GM12878 (cell line): Measurements from ENCODE around the gene HIVEP3. TPM values are rescaled to one million over a fixed set of nuclear protein-coding genes. Genes with fewer than 3 reads are reported as not detected.

Experiments
- ATF2 ChIP-seq: IDR thresholded peaks from 2 replicates; pipeline ENCODE4 v1.6.1; 2012; ENCODE audit warnings: low read length, inconsistent platforms
- ATF3 ChIP-seq: IDR thresholded peaks from 2 replicates; pipeline ENCODE4 v1.6.1; 2011; ENCODE audit warnings: low read depth, mild to moderate bottlenecking, low read length, moderate library complexity, borderline replicate concordance; ENCODE audit errors: extremely low read depth
- BHLHE40 ChIP-seq, 2 experiments: fragments of 450-650 bp in 1 of 2; IDR thresholded peaks; 2 replicates each; pipeline ENCODE4 v1.6.1; 2011 to 2017; ENCODE audit warnings: low read depth in 2 of 2, borderline replicate concordance in 1 of 2, improper control_type of control experiment in 1 of 2, low read length in 1 of 2, mild to moderate bottlenecking in 1 of 2
- CBX3 ChIP-seq: fragments of 200-600 bp; sonication (generic); IDR thresholded peaks from 2 replicates; pipeline ENCODE4 v1.6.1; 2016; ENCODE audit warnings: low read depth, borderline replicate concordance
- CBX5 ChIP-seq: sonication (generic); IDR thresholded peaks from 2 replicates; pipeline ENCODE4 v1.6.1; 2016; ENCODE audit warnings: low read depth, moderate library complexity, mild to moderate bottlenecking, inconsistent platforms
- CEBPB ChIP-seq, 2 experiments: fragments of 150-350 bp in 1 of 2; IDR thresholded peaks; 2 replicates each; pipeline ENCODE4 v1.6.1; 2012 to 2014; ENCODE audit warnings: low read depth in 2 of 2, low read length in 2 of 2, borderline replicate concordance in 1 of 2, inconsistent platforms in 1 of 2
- CHD2 ChIP-seq: IDR thresholded peaks from 2 replicates; pipeline ENCODE4 v1.6.1; 2011; ENCODE audit warnings: low read depth, low read length, improper control_type of control experiment, borderline replicate concordance
- DPF2 ChIP-seq: fragments of 450-650 bp; IDR thresholded peaks from 2 replicates; pipeline ENCODE4 v1.6.1; 2017; ENCODE audit warnings: mild to moderate bottlenecking
- E2F4 ChIP-seq: IDR thresholded peaks from 2 replicates; pipeline ENCODE4 v1.6.1; 2012; ENCODE audit warnings: low read depth, low read length, improper control_type of control experiment
- EGR1 ChIP-seq, 2 experiments: IDR thresholded peaks; 1 replicate in 1 of 2; 2 replicates in 1 of 2; pipeline ENCODE4 v1.6.1; 2011 to 2012; ENCODE audit warnings: low read depth in 2 of 2, low read length in 2 of 2, borderline replicate concordance in 1 of 2, mild to moderate bottlenecking in 1 of 2, moderate library complexity in 1 of 2
- EP300 ChIP-seq, 2 experiments: fragments of 150-350 bp in 1 of 2; IDR thresholded peaks; 2 replicates each; pipeline ENCODE4 v1.6.1; 2011 to 2012; ENCODE audit warnings: low read depth in 2 of 2, low read length in 2 of 2, borderline replicate concordance in 1 of 2, improper control_type of control experiment in 1 of 2, inconsistent platforms in 1 of 2; ENCODE audit not compliant: control insufficient read depth in 1 of 2
- HDAC6 ChIP-seq: fragments of 200-600 bp; sonication (generic); IDR thresholded peaks from one replicate; pipeline ENCODE4 v1.8.0; 2017; ENCODE audit warnings: antibody characterized with exemption; ENCODE audit not compliant: unreplicated experiment
- KDM1A ChIP-seq: fragments of 200-600 bp; sonication (generic); IDR thresholded peaks from 2 replicates; pipeline ENCODE4 v1.6.1; 2016; ENCODE audit warnings: borderline replicate concordance
- MEF2B ChIP-seq: fragments of 450-650 bp; IDR thresholded peaks from 2 replicates; pipeline ENCODE4 v1.6.1; 2018; ENCODE audit warnings: mild to moderate bottlenecking, moderate library complexity; ENCODE audit not compliant: partially characterized antibody, poor library complexity, severe bottlenecking
- PML ChIP-seq: IDR thresholded peaks from 2 replicates; pipeline ENCODE4 v1.6.1; 2012; ENCODE audit warnings: low read length, inconsistent platforms
- POLR2A ChIP-seq: IDR thresholded peaks from 2 replicates; pipeline ENCODE4 v1.6.1; 2011; ENCODE audit warnings: low read depth, mild to moderate bottlenecking, low read length
- TARDBP ChIP-seq: IDR thresholded peaks from 2 replicates; pipeline ENCODE4 v1.6.1; 2016; ENCODE audit warnings: borderline replicate concordance
- TCF7 ChIP-seq: IDR thresholded peaks from 2 replicates; pipeline ENCODE4 v1.6.1; 2014; ENCODE audit warnings: antibody characterized with exemption, borderline replicate concordance
- USF1 ChIP-seq: IDR thresholded peaks from 2 replicates; pipeline ENCODE4 v1.6.1; 2011; ENCODE audit warnings: borderline replicate concordance, low read depth, mild to moderate bottlenecking, moderate library complexity, mixed read lengths, low read length; ENCODE audit not compliant: insufficient read depth; ENCODE audit errors: extremely low read length
- ZBED1 ChIP-seq: IDR thresholded peaks from 2 replicates; pipeline ENCODE4 v1.6.1; 2016; ENCODE audit warnings: borderline replicate concordance
- ZBTB4 ChIP-seq: fragments of 450-650 bp; formaldehyde crosslinking; IDR thresholded peaks from 2 replicates; pipeline ENCODE4 v1.4.0; 2022; ENCODE audit warnings: mild to moderate bottlenecking, moderate library complexity
- ZNF217 ChIP-seq: fragments of 450-650 bp; IDR thresholded peaks from 2 replicates; pipeline ENCODE4 v1.6.1; 2017; ENCODE audit warnings: antibody characterized with exemption, mild to moderate bottlenecking
- ZNF274 ChIP-seq: IDR thresholded peaks from one replicate; pipeline ENCODE4 v1.8.0; 2011; ENCODE audit not compliant: insufficient read length, insufficient read depth
- ZNF622 ChIP-seq: fragments of 450-650 bp; IDR thresholded peaks from 2 replicates; pipeline ENCODE4 v1.6.1; 2017; ENCODE audit warnings: mild to moderate bottlenecking, inconsistent platforms
- ZZZ3 ChIP-seq: IDR thresholded peaks from 2 replicates; pipeline ENCODE4 v1.6.1; 2011; ENCODE audit warnings: low read depth; ENCODE audit not compliant: control insufficient read depth, insufficient read length
- polyA plus RNA-seq, 11 experiments: library from polyadenylated mRNA; depleted of rRNA in 4 of 11; unstranded in 6 of 11; stranded (reverse) in 5 of 11; fragments of >200 nt; fragmentation: Nextera tagmentation in 4 of 11; fragmentation: Illumina TruSeq in 1 of 11; extraction: Ambion mirVana in 4 of 11; extraction: Trizol in 1 of 11; gene quantifications; 1 replicate in 1 of 11; 2 replicates in 10 of 11; pipeline versions ENCODE4 v1.2.1 to v1.2.3, GENCODE V29; 2011 to 2016; ENCODE audit warnings: inconsistent platforms in 2 of 11, missing spikeins in 2 of 11, low read depth in 1 of 11
- total RNA-seq, 4 experiments: library from RNA; depleted of rRNA in 3 of 4; stranded (reverse); fragments of >200 nt in 3 of 4; fragmentation: Illumina TruSeq in 1 of 4; extraction: Trizol in 1 of 4; gene quantifications; 2 replicates each; pipeline versions ENCODE4 v1.2.1 to v1.2.3, GENCODE V29; 2013 to 2021

The HIVEP3 gene
- total and polyA plus RNA-seq, 10 of the 15 experiments (the other 5 are each of a cell fraction or from before 2014, with no cell fraction given): 1.8 to 13.6 (median 3.8) TPM

GRCh38 chr1:41745022-41745421, 173.7 kb downstream of the HIVEP3 start (continued):
- TF ChIP-seq ZNF622 (no peak), TARDBP (no peak), BHLHE40 (IDR thresholded peaks at IDR 0.05; ENCODE audit: borderline replicate concordance in 1 of 2, low read depth in 2 of 2, low read length in 1 of 2) (peak; percentile 32 to 68; a peak in 2 of 4 replicates), ATF2 (peak; percentile 29; the same call in 1 of the 2 replicates), ZNF274 (no peak), ZNF217 (no peak), ZBED1 (no peak), TCF7 (no peak), PML (no peak), ATF3 (no peak), USF1 (no peak), ZBTB4 (CRISPR knock-in tag) (no peak), POLR2A (no peak), E2F4 (no peak), CBX5 (no peak), CHD2 (no peak), ZZZ3 (no peak), CEBPB (IDR thresholded peaks at IDR 0.05; ENCODE audit: borderline replicate concordance in 1 of 2, low read depth in 2 of 2, low read length in 2 of 2) (no peak), EGR1 (IDR thresholded peaks at IDR 0.05; ENCODE audit: borderline replicate concordance in 1 of 2, low read depth in 2 of 2, low read length in 2 of 2) (0 out of 3 replicates have a peak, but pooled peaks of 1 of the 2 experiments have one; percentile 27), DPF2 (peak; percentile 50; the same call in 1 of the 2 replicates), KDM1A (no peak), EP300 (IDR thresholded peaks at IDR 0.05; ENCODE audit: borderline replicate concordance in 1 of 2, control insufficient read depth in 1 of 2, low read depth in 2 of 2, low read length in 2 of 2) (peak; percentile 46 to 59; a peak in 1 of 4 replicates), CBX3 (no peak), MEF2B (peak; percentile 76), HDAC6 (no peak)
